ENCODE measurements around the gene KRTAP10-11. TPM values are rescaled to one million over a fixed set of nuclear protein-coding genes. Genes with fewer than 3 reads are reported as not detected.

The KRTAP10-11 gene
- polyA plus RNA-seq, 2 of the 4 experiments (the other 2 are of a cell fraction): not detected

- Histone ChIP-seq H3K9me3 (0 out of 3 replicates have a peak, but pooled peaks cover 3% of the 10 kb centered on the region), H3K4me1 (no peaks in the 10 kb centered on the region), H3K4me2 (no peak overlapping the region), H3K27ac (no peak overlapping the region), H3K4me3 (no peak overlapping the region)
- CTCF ChIA-PET: no interaction called here
- no peak for ATAC-seq
- TF ChIP-seq HES2 (IDR thresholded peaks at IDR 0.05): no peak
- TF ChIP-seq ATOH8 (CRISPR knock-in tag; IDR thresholded peaks at IDR 0.05; ENCODE audit: low read depth): no peak
- whole genome bisulfite sequencing (ENCODE audit: missing lambda C conversion rate): 33% methylated on average over 6 of the region's 33 CpGs
- FAIRE-seq: no peak
- POLR2A ChIA-PET: no interaction called here
- DNase-seq (ENCODE audit: low read depth in 1 of 2, low spot score in 1 of 2): no peak
These were observed 2.5 kb downstream of the KRTAP10-11 start for GRCh38 chr21:44648557-44649311.

GRCh38 chr21:44649521-44650100 lies 3.4 kb downstream of the KRTAP10-11 start:
- H3K4me1 ChIP-seq: no peaks in the 10 kb centered on the region
- DNase-seq (ENCODE audit: low read depth in 1 of 2, low spot score in 1 of 2) (no peak), ATAC-seq (no peak), FAIRE-seq (no peak)
- no peak overlapping the region for H3K4me3 ChIP-seq
- no peak for TF ChIP-seq EHF (CRISPR knock-in tag; IDR thresholded peaks at IDR 0.05)
- no peak for TF ChIP-seq RAD21 (conservative IDR thresholded peaks at IDR 0.05 in 1 of 2, IDR thresholded peaks at IDR 0.05 in 1 of 2)
- no peak for TF ChIP-seq E2F6 (IDR thresholded peaks at IDR 0.05; ENCODE audit: borderline replicate concordance, low read depth)
- TF ChIP-seq RNF2 (IDR thresholded peaks at IDR 0.05; ENCODE audit: borderline replicate concordance, low read depth): no peak
- no peak for TF ChIP-seq PHF8 (IDR thresholded peaks at IDR 0.05; ENCODE audit: borderline replicate concordance, low read depth)
- no peak for TF ChIP-seq EHMT2 (IDR thresholded peaks at IDR 0.05; ENCODE audit: low read depth)
- TF ChIP-seq POLR2A (IDR thresholded peaks at IDR 0.05; ENCODE audit: low read length): no peak
- TF ChIP-seq HMGXB4 (CRISPR knock-in tag; IDR thresholded peaks at IDR 0.05; ENCODE audit: borderline replicate concordance): no peak
- no peak for TF ChIP-seq NPAS2 (CRISPR knock-in tag; IDR thresholded peaks at IDR 0.05; ENCODE audit: borderline replicate concordance)
- no peak for TF ChIP-seq KDM5A (IDR thresholded peaks at IDR 0.05)
- TF ChIP-seq SREBF2 (IDR thresholded peaks at IDR 0.05): no peak
- CTCF ChIA-PET: no interaction called here
- no peak overlapping the region for H3K27ac ChIP-seq
- no peak overlapping the region for H3K4me2 ChIP-seq
- POLR2A ChIA-PET: interaction anchor here (0.7 kb wide), 1 partner anchor 23 kb away, joined by 3 read pairs; no protein-coding TSS in a partner anchor
- H3K9me3 ChIP-seq: no peaks in the 10 kb centered on the region
- WGBS (ENCODE audit: missing lambda C conversion rate): 56% methylated on average over 9 of the region's 18 CpGs

- CTCF ChIA-PET: interaction anchor here (0.7 kb wide), 1 partner anchor 49 kb away, joined by 3 read pairs; no protein-coding TSS in a partner anchor
- Histone ChIP-seq H3K4me1 (no peaks in the 10 kb centered on the region), H3K9me3 (no peaks in the 10 kb centered on the region), H3K4me2 (no peak overlapping the region), H3K4me3 (no peak overlapping the region), H3K27ac (no peak overlapping the region)
- POLR2A ChIA-PET: no interaction called here
- WGBS (ENCODE audit: missing lambda C conversion rate): 62% methylated on average over 15 of the region's 20 CpGs
- FAIRE-seq (no peak), ATAC-seq (no peak), DNase-seq (ENCODE audit: low read depth in 1 of 2, low spot score in 1 of 2) (no peak)
- TF ChIP-seq HES2 (IDR thresholded peaks at IDR 0.05) (no peak), POLR2A (IDR thresholded peaks at IDR 0.05; ENCODE audit: low read length) (no peak), TP53 (CRISPR knock-in tag; IDR thresholded peaks at IDR 0.05) (no peak), HOXB13 (CRISPR knock-in tag; IDR thresholded peaks at IDR 0.05; ENCODE audit: low read depth) (no peak), SMC3 (IDR thresholded peaks at IDR 0.05) (no peak), HMGXB4 (CRISPR knock-in tag; IDR thresholded peaks at IDR 0.05; ENCODE audit: borderline replicate concordance) (no peak), FOSL2 (IDR thresholded peaks at IDR 0.05) (no peak), FOSL2 (CRISPR knock-in tag; IDR thresholded peaks at IDR 0.05) (no peak), RCOR1 (IDR thresholded peaks at IDR 0.05; ENCODE audit: low read depth, low read length) (no peak), ZSCAN20 (CRISPR knock-in tag; IDR thresholded peaks at IDR 0.05) (no peak)
These were observed 4.2 kb downstream of the KRTAP10-11 start for GRCh38 chr21:44650265-44650972.

All from A549 (cell line).